ENCODE measurements around the gene B3GNT5.

DNA sequence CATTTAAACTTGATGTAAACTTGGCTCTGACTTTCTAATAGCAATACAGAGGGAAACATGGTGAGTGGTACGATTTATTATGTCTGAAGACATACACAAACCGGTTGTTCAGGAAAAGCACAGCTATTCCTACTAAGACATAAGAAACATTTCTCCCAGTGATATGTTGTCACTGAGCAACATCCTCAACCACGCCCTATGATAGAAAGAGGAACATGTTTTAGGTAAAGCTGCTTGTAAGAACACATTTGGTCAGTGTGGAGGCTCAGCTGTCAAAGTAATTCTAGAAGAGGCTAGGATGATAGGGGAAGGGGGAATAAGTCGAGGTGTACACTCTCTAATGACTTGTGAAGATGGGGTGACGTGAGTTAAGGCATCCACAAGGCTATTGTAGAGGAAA lies 42.7 kb upstream of the B3GNT5 start:
- TF ChIP-seq POLR2AphosphoS2 (IDR thresholded peaks at IDR 0.05; ENCODE audit: low read depth, low read length) (no peak), MYC (IDR thresholded peaks at IDR 0.05; ENCODE audit: insufficient read depth, insufficient read length, insufficient replicate concordance, low read length, severe bottlenecking) (no peak), SIX5 (IDR thresholded peaks at IDR 0.05; ENCODE audit: low read depth, low read length, severe bottlenecking) (no peak), HDAC2 (IDR thresholded peaks at IDR 0.05) (no peak), JUND (IDR thresholded peaks at IDR 0.05; ENCODE audit: low read depth, low read length) (no peak)
